ENCODE data around the gene AURKB.
"Not testable (repeated sequence)": the region's sequence is repeated elsewhere in the genome, so short reads cannot be mapped to it uniquely, and the experiment has no call there.

AURKB gene

DNA sequence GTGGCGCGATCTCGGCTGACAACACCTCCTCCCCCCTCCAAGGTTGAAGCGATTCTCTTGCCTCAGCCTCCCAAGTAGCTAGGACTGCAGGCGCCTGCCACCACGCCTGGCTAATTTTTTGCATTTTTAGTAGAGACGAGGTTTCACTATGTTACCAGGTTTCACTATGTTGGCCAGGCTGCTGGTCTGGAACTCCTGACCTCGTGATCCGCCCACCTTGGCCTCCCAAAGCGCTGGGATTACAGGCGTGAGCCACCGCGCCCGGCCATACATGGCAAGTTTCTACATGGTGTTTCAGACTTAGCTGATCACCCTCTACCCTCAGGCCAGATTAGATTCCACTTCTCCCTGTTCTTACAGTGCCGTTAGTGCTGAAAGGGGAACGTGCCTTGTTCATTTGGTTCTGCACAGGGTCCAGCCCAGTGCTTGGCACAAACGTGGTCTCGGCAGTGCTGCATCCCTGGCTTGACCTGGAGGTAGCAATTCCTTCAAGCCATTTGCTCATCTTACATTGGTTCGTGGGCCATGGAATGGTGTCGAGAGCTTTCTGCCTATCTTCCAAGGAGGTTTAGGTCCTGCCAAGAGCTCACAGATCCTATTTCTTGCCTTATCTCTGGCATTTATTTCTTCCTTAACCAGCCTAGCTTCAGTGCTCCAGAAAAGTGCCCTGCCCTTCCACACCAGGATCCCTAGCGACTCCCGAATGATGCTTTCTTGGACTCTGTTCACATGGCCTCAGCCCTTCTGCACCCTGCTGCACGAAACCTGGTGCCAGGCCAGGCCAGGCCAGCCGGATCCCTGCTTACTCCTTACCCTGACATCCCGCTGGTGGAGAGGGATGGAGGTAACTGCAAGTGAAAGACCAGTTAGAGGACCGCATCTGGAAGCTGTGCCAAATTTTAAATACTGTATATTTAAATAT is 14.8 kb upstream of the AURKB start:
- no peak for DNase-seq

DNA sequence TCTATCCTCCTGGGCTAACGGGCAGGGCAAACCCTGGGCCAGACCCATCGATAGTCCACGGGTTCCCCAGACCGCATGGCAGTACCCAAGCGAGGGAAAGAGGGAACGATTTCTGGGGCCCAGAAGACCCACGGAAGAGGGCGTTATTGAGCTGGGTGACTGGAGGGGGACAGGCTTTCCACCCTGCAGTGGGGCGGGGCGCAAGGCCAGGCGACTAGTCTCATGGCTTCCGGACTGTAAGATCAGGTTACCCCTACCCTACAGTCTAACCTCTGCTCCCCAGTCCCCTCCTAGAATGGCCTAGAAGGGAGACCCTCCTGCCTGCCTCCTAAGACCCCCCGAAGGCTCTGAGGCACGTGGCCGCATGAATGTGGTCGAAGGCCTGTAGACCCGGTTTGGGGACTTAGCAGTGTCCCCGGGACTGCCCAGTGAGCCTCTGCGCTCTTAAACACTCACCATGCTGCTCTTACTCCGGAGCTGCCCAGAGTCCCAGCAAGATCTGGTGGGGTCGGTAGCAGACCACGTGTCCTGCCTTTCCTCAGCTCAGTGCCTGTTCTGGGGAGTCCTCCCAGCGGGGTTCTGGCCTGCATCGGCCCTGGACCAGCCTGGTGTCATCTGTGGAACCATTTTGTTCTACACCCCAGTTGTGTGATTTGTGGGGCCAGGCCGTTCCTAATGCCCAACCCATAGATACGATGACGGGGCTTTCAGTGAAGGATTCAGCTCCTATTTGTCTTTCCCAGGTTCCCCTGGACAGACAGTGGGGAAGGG is 13.2 kb upstream of the AURKB start:
- DNase-seq: peak; percentile 67

DNA sequence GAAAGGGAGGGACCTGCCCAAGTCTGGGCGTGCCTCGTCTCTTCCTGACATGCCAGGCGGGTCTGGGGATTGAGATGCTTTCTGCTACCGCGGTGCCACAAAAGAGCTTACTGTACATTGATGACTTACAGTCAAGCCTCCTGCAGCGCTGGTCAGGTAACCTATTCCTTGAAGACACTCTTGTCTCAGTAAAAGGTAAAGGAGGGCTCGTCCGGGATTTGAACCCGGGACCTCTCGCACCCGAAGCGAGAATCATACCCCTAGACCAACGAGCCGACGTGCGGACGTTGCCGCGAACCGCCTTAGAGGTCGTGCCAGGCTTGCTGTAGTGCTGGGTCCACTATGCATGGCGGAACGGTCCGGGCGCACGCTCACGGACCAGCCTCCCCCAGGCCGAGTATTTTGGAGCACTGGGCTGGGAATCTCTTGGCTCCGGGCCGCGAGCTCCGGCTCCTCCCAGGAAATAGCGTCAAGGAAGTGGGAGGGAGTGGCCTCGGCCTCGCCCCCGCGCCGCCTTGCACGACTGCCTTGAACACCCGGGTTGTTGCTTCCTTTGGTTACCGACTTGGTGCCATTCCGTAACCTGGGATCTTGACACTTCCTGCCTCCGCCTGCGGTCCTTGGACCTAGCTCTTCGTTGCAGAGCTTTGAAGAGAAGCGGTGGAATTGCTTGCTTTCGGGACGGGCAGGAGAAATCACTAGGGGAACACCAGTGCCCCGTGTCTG is 12.4 kb upstream of the AURKB start:
- peak; percentile 90 for DNase-seq

DNA sequence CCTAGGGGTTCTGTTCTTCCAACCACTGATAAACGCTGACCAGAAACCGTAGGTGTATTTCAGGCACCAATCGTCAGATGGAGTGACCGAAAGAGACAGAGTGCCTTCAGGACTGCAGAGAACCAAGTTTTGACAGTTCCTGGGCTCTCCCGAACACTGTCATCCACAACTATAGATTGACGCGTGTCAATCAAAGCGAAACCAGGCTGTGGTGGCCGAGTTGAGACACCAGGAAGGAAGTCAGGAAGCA is 11.9 kb upstream of the AURKB start:
- DNase-seq: no peak

DNA sequence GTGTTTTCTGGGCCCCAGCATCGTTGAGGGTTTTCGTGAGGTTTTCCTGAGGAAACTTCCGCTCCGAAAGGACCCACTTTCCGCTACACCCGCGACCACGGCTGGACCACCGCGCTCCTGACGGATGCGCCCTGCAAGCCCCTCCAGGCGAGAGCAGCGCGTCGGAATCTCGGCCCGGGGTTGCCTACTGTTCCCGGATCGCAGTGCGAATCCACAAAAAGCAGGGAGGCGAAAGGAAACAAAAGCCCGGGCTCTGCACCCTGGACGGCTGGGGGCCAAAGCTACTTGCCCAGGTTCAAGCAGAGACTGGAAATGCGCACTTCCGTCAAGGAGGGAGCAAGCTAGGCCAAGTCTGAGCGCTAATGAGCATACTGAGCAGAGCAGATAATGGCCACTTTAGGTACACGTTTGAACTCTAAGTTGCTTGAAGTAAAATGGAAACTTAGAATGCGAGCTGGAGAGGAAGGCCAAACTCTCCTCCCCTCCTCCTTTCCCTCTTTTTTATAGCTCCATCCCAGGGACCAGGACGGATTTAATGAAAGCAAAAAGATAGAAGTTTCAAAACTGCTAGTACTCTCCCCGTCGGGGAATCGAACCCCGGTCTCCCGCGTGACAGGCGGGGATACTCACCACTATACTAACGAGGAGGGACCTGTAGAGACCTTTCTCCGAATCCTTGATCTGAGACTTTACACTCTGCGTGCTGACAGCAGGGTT is 11.4 kb upstream of the AURKB start:
- DNase-seq: peak; percentile 88

DNA sequence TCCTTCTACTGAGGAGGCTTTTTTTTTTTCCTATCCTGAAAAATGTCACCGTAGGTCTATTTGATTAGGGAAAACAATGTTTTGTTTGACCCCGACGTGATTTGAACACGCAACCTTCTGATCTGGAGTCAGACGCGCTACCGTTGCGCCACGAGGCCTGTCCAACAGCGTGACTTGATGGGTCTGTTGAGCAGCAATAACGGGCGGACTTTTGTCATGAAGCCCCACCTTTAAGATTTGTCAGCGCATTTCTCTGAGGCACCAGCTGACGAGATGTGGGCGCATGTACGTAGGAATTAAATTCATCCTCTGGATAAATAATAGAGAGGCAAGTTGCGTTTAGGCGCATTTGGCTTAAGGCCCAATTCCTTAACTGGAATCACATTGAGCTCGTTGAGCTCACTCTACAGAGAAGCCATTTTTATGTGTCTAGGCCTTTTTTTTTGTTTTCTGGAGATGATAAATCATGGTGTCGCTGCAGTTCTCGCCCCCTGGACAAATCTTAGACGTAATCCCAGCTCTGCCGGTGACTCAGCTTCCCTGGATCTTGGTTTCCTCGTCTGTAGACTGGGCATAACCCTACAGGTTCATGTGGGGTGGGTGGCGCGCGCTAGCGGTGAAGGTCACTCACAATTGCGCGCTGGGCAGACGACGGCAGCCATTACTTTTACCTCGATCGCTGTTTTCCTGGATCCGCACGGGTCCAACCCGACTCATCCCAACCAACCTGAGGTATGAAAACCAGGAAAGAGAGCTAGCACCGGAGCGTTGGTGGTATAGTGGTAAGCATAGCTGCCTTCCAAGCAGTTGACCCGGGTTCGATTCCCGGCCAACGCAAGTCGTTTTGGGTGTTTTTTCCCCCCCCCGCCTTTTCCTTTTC is 10.6 kb upstream of the AURKB start:
- peak; percentile 79 for DNase-seq

DNA sequence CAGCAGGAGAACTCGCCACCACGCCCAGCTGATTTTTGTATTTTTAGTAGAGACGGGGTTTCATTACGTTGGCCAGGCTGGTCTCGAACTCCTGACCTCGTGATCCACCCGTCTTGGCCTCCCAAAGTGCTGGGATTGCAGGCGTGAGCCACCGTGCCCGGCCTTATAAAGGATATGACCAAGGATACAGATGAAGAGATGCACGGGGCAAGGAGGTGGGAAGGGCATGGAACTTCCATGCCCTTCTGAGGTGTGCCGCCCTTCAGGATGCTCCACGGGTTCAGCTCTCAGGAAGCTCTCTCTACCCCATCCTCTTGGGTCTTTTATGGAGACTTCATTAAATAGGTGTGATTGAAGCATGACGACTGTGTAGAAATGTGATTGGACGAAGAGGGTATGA is 3.6 kb upstream of the AURKB start:
- DNase-seq: not testable (repeated sequence)

DNA sequence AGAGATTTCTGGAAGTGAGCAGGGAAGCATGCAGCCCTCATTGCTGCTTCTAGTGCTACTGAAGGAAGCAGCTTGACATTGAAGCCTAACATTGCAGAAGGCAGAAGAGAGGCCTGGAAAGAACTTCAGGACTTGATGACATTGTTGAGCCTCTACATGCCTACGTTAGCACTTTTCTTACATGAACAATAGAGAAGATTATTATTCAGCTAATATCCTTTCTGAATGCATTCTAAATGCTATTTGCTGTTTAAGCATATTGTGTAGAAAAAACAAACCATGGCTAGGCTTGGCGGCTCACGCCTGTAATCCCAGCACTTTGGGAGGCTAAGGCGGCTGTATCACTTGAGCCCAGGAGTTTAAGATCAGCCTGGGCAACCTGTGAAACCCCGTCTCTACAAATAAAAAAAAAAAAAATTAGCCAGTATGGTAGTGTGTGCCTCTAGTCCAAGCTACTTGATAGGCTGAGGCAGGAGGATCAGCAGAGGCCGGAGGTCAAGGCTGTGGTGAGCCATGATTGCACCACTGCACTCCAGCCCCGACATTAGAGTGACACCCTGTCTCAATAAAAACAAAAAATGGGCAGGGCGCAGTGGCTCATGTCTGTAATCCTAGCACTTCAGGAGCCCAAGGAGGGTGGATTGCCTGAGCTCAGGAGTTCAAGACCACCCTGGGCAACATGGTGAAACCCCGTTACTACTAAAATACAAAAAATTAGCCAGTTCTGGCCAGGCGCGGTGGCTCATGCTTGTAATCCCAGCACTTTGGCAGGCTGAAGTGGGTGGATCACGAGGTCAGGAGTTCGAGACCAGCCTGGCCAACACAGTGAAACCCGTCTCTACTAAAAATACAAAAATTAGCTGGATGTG is 2.2 kb upstream of the AURKB start:
- no peak for DNase-seq

DNA sequence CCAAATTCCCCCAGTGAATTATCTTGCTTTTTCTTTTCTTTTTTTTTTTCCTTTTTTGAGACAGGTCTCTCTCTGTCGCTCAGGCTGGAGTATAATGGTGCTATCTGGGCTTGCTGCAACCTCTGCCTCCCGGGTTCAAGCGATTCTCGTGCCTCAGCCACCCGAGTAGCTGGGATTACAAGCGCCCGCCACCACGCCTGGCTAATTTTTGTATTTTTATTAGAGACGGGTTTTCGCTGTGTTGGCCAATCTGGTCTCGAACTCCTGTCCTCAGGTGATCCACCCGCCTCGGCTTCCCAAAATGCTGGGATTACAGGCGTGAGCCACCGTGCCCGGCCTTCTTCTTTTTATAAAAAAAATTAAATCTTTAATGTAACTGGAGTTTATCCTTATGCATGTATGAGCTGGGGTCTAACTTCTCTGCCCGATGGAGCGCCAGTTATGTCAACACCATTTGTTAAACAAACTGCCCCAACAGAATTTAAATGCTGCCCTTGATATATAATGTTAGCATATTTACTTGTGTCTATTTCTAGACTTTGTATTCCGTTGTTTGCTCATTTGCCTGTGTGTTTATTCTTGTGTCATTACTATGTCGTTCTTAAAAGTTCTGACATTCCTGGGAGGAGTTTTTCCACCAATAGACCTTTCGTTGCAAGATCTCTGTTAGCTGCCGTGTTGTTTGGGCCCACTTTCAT is 535 bp upstream of the AURKB start:
- DNase-seq: no peak

DNA sequence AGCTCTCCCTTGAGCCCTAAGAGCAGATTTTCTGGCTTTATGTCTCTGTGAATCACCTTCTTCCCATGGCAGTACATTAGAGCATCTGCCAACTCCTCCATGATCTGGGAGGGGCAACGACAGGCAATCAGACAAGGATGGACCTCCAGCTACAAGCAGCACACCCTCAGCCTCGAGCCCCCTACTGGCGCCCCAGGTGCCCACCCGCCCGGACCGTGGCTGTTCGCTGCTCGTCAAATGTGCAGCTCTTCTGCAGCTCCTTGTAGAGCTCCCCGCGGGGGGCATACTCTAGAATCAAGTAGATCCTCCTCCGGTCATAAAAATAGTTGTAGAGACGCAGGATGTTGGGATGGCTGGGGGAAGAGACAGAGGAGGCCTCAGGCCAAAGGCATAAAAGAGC is 3.8 kb downstream of the AURKB start:
- DNase-seq: no peak

DNA sequence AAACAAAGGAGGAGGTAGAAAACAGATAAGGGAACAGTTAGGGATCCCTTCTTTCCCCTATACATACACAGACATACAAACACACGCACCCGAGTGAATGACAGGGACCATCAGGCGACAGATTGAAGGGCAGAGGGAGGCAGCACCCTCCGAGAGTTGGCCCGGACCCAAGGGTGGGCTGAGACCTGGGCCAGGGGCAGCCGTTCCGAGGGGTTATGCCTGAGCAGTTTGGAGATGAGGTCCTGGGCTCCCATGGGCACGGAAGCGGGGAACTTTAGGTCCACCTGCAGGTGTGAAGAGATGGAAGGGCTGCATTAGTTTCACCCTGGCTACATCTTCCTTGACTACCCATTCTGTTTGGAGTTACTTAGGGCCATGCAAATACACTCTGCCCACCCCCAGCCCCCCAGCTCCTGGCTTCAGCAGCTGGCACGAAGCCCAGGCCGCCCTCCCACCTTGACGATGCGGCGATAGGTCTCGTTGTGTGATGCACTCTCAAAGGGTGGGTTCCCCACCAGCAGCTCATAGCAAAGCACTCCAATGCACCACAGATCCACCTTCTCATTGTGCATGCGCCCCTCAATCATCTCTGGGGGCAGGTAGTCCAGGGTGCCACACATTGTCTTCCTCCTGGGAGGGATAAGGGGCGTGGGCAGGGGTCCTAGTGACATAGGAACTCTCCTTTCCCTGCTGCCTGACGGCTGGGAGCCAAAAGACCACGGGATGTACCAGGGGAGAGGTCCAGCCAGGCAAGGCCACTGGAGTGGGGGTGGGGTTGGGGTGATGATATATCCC is 5.4 kb downstream of the AURKB start:
- DNase-seq: no peak

DNA sequence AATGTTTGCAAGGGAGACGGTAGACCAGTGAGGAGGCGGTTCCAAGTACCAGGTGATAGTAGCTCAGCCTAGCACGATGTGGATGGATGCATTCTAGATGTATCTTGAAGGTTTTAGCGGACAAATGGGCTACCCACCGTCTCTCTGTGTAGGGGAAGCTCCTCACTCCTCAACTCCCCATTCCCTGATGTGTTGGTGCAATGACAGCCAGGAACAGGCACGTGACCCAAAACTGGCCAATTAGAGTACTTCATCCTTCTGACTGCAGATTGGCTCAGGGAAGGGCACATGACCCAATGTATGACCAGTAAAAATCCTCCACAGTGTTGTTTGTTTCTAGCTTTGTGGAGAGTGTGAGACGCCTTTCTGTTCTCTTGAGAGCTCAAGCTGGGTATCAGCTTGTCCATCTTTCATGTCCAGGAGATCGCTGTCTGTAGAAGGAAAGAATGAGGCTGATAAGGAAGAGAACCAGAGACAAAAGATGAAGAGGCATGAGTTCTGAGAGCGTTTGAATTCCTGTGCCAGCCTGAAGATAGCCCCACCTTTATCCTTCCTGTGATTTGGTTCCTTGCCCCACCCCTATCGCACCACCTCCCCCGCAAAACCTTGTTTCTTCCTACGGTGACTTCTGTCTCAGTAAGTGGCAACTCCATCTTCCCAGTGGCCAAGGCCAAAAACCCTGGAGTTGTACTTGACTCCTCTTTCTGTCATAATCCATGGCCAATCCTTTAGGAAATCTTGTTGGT is 18.1 kb downstream of the AURKB start:
- DNase-seq: peak; percentile 60

DNA sequence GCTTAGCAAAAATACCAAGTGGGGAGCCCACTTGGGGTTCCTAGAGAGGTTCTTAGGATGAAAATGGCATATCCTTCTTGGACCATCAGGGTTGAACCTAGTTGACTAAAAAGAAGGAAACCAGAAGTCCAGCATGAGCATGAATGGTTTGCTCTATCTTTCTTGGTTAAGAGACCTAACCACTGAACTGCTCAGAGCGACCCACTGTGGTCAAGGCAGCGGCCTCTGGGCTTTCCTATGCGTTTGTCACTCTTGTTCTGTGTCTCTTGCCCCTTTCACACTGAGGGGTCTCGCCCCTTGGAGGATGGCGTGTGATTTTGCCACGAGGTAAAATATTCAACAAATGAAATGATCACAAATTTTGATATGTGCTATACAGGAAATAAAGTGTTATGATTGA is 19.9 kb downstream of the AURKB start:
- DNase-seq: no peak

DNA sequence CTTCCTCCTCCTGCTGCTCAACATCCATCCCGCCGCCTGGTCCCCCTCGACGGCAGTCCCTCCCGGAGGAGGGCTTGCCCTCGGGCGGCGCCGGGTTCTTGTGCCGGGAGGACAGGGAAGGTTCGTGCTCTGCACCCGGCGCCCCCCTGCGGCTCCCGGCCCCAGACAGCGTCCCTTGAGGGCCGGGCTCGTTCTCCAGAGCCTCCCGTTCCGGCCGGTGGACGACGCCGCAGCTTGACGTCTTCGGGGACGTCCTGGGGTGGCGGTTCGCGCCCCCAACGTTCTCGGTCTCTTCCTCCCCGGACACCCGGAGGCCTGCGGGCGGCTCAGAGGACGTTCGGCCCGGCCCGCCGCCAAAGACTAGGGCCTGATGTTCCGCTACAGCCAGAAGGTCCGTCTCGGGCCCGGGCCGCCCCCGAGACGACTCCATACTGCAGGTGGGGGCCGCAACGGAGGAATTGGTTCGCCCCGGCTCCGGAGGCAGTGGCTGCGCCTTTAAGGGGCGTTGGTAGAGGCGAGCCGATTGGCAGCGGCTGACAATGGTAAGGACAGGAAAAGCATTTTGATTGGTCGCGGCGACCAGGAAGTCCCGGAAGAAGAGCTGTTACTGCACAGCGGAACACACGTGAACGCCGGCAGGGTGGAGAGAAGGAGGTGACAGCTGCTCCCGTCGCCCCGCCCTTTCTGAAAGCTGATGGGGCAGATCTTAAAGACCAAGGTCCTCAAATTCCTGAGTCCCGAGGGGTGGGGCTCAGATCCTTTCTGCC is 20.5 kb downstream of the AURKB start, which contains the start of gene BORCS6:
TSS of gene BORCS6 (minus strand) at position 470 of the 767 bp plus-strand sequence. CDS start at position 430, 40 bp downstream.
- DNase-seq: peak; percentile 95

DNA sequence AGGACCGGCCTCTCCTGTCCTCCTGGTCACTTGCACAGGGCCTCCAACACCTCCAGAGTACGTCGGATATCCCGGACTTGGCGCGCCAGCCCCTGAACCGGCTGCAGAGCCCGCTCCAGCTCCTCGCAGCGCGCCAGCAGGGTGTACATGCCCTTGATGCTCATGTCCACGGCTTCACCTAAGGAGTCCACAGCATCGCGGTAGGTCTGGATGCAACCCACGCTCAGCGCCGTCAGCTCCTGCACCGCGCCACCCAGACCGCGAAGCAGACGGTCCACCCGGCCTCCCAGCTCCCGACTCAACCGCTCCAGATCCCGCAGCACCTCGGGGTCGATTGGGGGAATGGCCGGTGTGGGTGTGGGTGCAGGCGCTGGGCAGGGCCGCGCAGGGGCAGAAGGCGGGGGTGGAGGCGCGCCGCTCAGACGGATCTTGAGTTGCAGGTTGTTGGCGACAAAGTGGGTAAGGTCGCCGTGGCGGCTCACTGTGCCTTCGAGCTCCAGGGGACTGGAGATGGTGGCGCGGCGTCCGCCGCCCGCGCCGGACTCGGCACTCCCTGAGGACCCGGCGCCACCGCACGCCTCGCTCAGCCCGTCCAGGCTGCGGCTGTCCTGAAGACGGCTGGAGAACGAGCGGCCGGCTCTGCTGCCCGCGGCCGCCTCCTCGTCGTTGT is 21.2 kb downstream of the AURKB start:
- DNase-seq: peak; percentile 42

DNA sequence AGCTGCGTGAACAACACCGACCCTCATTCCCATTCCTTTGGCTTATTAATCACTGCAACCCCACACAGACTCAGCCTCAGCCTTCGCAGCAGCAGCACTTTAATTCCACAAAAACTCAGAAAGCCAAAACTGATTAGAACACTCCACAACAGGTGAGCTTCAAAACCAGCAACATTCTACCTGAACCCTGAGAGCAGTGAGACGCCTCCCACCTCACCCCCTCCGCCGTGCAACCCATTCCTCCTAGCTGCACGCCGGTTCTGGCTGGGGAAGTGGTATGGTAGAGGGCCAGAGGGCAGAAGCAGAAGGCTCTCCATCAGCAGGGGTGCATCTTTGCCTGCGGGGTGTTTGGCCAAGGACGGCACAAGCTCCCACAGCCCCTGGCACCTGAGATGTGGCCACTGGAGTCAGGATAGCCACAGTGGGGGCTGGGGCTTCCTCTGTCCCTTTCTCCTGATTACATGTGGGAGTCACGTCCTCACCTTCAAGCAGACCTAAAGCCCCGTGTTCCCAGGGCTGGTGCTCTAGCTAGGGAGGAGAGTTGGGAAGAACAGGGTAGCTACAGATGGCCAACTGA is 22.0 kb downstream of the AURKB start:
- DNase-seq: peak; percentile 34
